Measurements from ENCODE around the gene EHMT1. TPM values are rescaled to one million over a fixed set of nuclear protein-coding genes. Genes with fewer than 3 reads are reported as not detected.

The EHMT1 gene
- polyA plus RNA-seq, 3 donors: 10.1 to 46.5 (median 15.0) TPM

- Histone ChIP-seq H3K9ac (ENCODE audit: insufficient read depth, low read length, poor library complexity, severe bottlenecking) (no peak overlapping the region), H2AFZ (ENCODE audit: insufficient read depth, low read depth, low read length, poor library complexity, severe bottlenecking) (no peak overlapping the region), H3K27ac (ENCODE audit: low read depth in 1 of 2, low read length in 2 of 2) (no peak overlapping the region), H3K4me3 (replicated peaks in 1 of 3; ENCODE audit: low read depth in 2 of 3, low read length in 3 of 3) (no peak overlapping the region), H3K27me3 (ENCODE audit: control insufficient read depth in 2 of 2, insufficient read depth in 2 of 2, low read length in 2 of 2) (no peaks in the 10 kb centered on the region), H3K9me3 (replicated peaks in 1 of 2; ENCODE audit: control insufficient read depth in 1 of 2, insufficient read depth in 1 of 2, low read length in 2 of 2) (peaks cover 7 to 20% of the 10 kb centered on the region in 2 donors), H3K4me1 (ENCODE audit: control insufficient read depth in 1 of 2, insufficient read depth in 2 of 2, low read length in 2 of 2) (no peaks in the 10 kb centered on the region), H3K36me3 (replicated peaks in 1 of 2; ENCODE audit: control insufficient read depth in 1 of 2, insufficient read depth in 2 of 2, low read length in 2 of 2) (peaks cover 71 to 89% of the 10 kb centered on the region in 2 donors), H3K4me2 (replicated peaks; ENCODE audit: extremely low read depth, low read length, poor library complexity, severe bottlenecking) (no peak overlapping the region), H4K20me1 (ENCODE audit: insufficient read depth, low read length) (no peaks in the 10 kb centered on the region), H3K79me2 (ENCODE audit: insufficient read depth, low read length) (no peaks in the 10 kb centered on the region)
- Mint-ChIP-seq H3K4me1 (peaks cover 2% of the 10 kb centered on the region), H3K4me3 (no peak overlapping the region), H3K36me3 (peaks cover 71 to 91% of the 10 kb centered on the region in 2 donors), H3K27ac (peak overlapping the region in 1 of 7 donors; percentile 19), H3K27me3 (ENCODE audit: low read depth in 3 of 3) (no peaks in the 10 kb centered on the region), H3K9me3 (peaks cover 10 to 27% (median 21%) of the 10 kb centered on the region in 7 donors)
- 100% methylated on average over 4 of the region's 9 CpGs for WGBS (ENCODE audit: insufficient coverage)
- intact Hi-C loops (cut with micrococcal nuclease): no loop called here
- DNase-seq: no peak
- TF ChIP-seq, protein P1, sequence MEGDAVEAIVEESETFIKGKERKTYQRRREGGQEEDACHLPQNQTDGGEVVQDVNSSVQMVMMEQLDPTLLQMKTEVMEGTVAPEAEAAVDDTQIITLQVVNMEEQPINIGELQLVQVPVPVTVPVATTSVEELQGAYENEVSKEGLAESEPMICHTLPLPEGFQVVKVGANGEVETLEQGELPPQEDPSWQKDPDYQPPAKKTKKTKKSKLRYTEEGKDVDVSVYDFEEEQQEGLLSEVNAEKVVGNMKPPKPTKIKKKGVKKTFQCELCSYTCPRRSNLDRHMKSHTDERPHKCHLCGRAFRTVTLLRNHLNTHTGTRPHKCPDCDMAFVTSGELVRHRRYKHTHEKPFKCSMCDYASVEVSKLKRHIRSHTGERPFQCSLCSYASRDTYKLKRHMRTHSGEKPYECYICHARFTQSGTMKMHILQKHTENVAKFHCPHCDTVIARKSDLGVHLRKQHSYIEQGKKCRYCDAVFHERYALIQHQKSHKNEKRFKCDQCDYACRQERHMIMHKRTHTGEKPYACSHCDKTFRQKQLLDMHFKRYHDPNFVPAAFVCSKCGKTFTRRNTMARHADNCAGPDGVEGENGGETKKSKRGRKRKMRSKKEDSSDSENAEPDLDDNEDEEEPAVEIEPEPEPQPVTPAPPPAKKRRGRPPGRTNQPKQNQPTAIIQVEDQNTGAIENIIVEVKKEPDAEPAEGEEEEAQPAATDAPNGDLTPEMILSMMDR (IDR thresholded peaks at IDR 0.05): no peak
These were observed 193.7 kb downstream of the EHMT1 start for GRCh38 chr9:137812356-137813023.

- H3K4me1 Mint-ChIP-seq: peaks cover 2% of the 10 kb centered on the region
- no peak overlapping the region for H3K4me3 ChIP-seq (replicated peaks in 1 of 3; ENCODE audit: low read depth in 2 of 3, low read length in 3 of 3)
- H3K36me3 ChIP-seq (replicated peaks in 1 of 2; ENCODE audit: control insufficient read depth in 1 of 2, insufficient read depth in 2 of 2, low read length in 2 of 2): peaks cover 72 to 89% of the 10 kb centered on the region in 2 donors
- H3K27ac Mint-ChIP-seq: peak overlapping the region in 2 of 7 donors; percentile 19 to 50
- no peaks in the 10 kb centered on the region for H3K79me2 ChIP-seq (ENCODE audit: insufficient read depth, low read length)
- H3K27ac ChIP-seq (ENCODE audit: low read depth in 1 of 2, low read length in 2 of 2): no peak overlapping the region
- TF ChIP-seq, protein P1 (IDR thresholded peaks at IDR 0.05): no peak
- H3K27me3 ChIP-seq (ENCODE audit: control insufficient read depth in 2 of 2, insufficient read depth in 2 of 2, low read length in 2 of 2): no peaks in the 10 kb centered on the region
- no peak for DNase-seq
- WGBS (ENCODE audit: insufficient coverage): 97% methylated on average over 19 of the region's 19 CpGs
- H3K27me3 Mint-ChIP-seq (ENCODE audit: low read depth in 3 of 3): no peaks in the 10 kb centered on the region
- peaks cover 14 to 27% of the 10 kb centered on the region in 2 donors for H3K9me3 ChIP-seq (replicated peaks in 1 of 2; ENCODE audit: control insufficient read depth in 1 of 2, insufficient read depth in 1 of 2, low read length in 2 of 2)
- no peak overlapping the region for H2AFZ ChIP-seq (ENCODE audit: insufficient read depth, low read depth, low read length, poor library complexity, severe bottlenecking)
- H3K9me3 Mint-ChIP-seq: peaks cover 17 to 34% (median 28%) of the 10 kb centered on the region in 7 donors
- H3K9ac ChIP-seq (ENCODE audit: insufficient read depth, low read length, poor library complexity, severe bottlenecking): no peak overlapping the region
- intact Hi-C loops (cut with micrococcal nuclease): no loop called here
- no peak overlapping the region for H3K4me3 Mint-ChIP-seq
- no peaks in the 10 kb centered on the region for H4K20me1 ChIP-seq (ENCODE audit: insufficient read depth, low read length)
- H3K36me3 Mint-ChIP-seq: peaks cover 74 to 91% of the 10 kb centered on the region in 2 donors
- no peaks in the 10 kb centered on the region for H3K4me1 ChIP-seq (ENCODE audit: control insufficient read depth in 1 of 2, insufficient read depth in 2 of 2, low read length in 2 of 2)
- no peak overlapping the region for H3K4me2 ChIP-seq (replicated peaks; ENCODE audit: extremely low read depth, low read length, poor library complexity, severe bottlenecking)
These were observed 194.4 kb downstream of the EHMT1 start for GRCh38 chr9:137813167-137813566.
